Suprapubic skin (tissue), 4 donors: ENCODE measurements around the gene IL11RA. TPM values are rescaled to one million over a fixed set of nuclear protein-coding genes. Genes with fewer than 3 reads are reported as not detected.
A peak's percentile ranks its signal among the peaks of the same experiment; 100 is the strongest.

Experiments used
- DNase-seq, 2 donors: peaks; one replicate each; pipeline ENCODE4 v3.0.0-alpha.2; 2019; ENCODE audit warnings: low spot score in 2 of 2
- H3K27ac ChIP-seq: fragments of 200-600 bp; sonication (generic); one replicate; pipeline ENCODE4 v1.5.1; 2019
- H3K27me3 ChIP-seq: fragments of 200-600 bp; sonication (generic); one replicate; pipeline ENCODE4 v1.5.1; 2019
- H3K36me3 ChIP-seq: fragments of 200-600 bp; sonication (generic); one replicate; pipeline ENCODE4 v1.5.1; 2019
- H3K4me1 ChIP-seq: fragments of 200-600 bp; sonication (generic); one replicate; pipeline ENCODE4 v1.5.1; 2019
- H3K4me3 ChIP-seq: fragments of 200-600 bp; sonication (generic); one replicate; pipeline ENCODE4 v1.5.1; 2019; ENCODE audit warnings: mild to moderate bottlenecking
- H3K9me3 ChIP-seq: fragments of 200-600 bp; sonication (generic); one replicate; pipeline ENCODE4 v1.5.1; 2019
- EP300 ChIP-seq: sonication (generic); formaldehyde crosslinking; IDR thresholded peaks from one replicate; pipeline ENCODE4 v1.6.1; 2017; ENCODE audit warnings: antibody characterized with exemption
- POLR2A ChIP-seq, 2 donors: fragments of 450-650 bp; IDR thresholded peaks; one replicate each; pipeline ENCODE4 v1.6.1; 2017; ENCODE audit warnings: antibody characterized with exemption in 2 of 2, mild to moderate bottlenecking in 2 of 2, moderate library complexity in 2 of 2
- POLR2AphosphoS5 ChIP-seq, 3 donors: sonication (generic); formaldehyde crosslinking; IDR thresholded peaks; one replicate each; pipeline ENCODE4 v1.6.1; 2017; ENCODE audit warnings: antibody characterized with exemption in 3 of 3
- WGBS: methylation state at CpG from one replicate; pipeline ENCODE4 v1.1.5; 2018; 5-methylcytosine and 5-hydroxymethylcytosine counted together
- total RNA-seq, 4 donors: library from RNA; depleted of rRNA; stranded (reverse); fragments of >200 nt; gene quantifications; one replicate each; pipeline ENCODE4 v1.1.0, GENCODE V29; 2016
- TF ChIP-seq, protein P1 (sequence below), 2 donors: fragments of 200-600 bp in 1 of 2; fragments of 450-650 bp in 1 of 2; sonication (generic) in 1 of 2; IDR thresholded peaks; one replicate each; pipeline ENCODE4 v1.5.1; 2016 to 2019; ENCODE audit warnings: antibody characterized with exemption in 2 of 2, mild to moderate bottlenecking in 1 of 2, moderate library complexity in 1 of 2

IL11RA gene
- total RNA-seq, 4 donors from 2014 or later: 23.4 to 114 (median 39.3) TPM

- Histone ChIP-seq H3K4me1 (peaks cover 10% of the 10 kb centered on the region), H3K27ac (peak overlapping the region; percentile 73), H3K9me3 (no peaks in the 10 kb centered on the region), H3K4me3 (no peak overlapping the region), H3K36me3 (no peaks in the 10 kb centered on the region), H3K27me3 (no peaks in the 10 kb centered on the region)
- DNase-seq: no peak
- TF ChIP-seq POLR2A (IDR thresholded peaks at IDR 0.05): no peak
- no peak for TF ChIP-seq POLR2AphosphoS5 (IDR thresholded peaks at IDR 0.05)
- no peak for TF ChIP-seq EP300
- TF ChIP-seq, protein P1, sequence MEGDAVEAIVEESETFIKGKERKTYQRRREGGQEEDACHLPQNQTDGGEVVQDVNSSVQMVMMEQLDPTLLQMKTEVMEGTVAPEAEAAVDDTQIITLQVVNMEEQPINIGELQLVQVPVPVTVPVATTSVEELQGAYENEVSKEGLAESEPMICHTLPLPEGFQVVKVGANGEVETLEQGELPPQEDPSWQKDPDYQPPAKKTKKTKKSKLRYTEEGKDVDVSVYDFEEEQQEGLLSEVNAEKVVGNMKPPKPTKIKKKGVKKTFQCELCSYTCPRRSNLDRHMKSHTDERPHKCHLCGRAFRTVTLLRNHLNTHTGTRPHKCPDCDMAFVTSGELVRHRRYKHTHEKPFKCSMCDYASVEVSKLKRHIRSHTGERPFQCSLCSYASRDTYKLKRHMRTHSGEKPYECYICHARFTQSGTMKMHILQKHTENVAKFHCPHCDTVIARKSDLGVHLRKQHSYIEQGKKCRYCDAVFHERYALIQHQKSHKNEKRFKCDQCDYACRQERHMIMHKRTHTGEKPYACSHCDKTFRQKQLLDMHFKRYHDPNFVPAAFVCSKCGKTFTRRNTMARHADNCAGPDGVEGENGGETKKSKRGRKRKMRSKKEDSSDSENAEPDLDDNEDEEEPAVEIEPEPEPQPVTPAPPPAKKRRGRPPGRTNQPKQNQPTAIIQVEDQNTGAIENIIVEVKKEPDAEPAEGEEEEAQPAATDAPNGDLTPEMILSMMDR (IDR thresholded peaks at IDR 0.05): no peak
- WGBS: 61% methylated on average over 4 of the region's 4 CpGs
Measured at GRCh38 chr9:34685591-34685990, 33.6 kb downstream of the IL11RA start.

GRCh38 chr9:34686231-34686630 is 34.2 kb downstream of the IL11RA start:
- Histone ChIP-seq H3K36me3 (no peaks in the 10 kb centered on the region), H3K27me3 (no peaks in the 10 kb centered on the region), H3K9me3 (no peaks in the 10 kb centered on the region), H3K27ac (peak overlapping the region; percentile 73), H3K4me3 (no peak overlapping the region), H3K4me1 (peaks cover 14% of the 10 kb centered on the region)
- DNase-seq: no peak
- 71% methylated on average over 5 of the region's 5 CpGs for WGBS
- TF ChIP-seq POLR2AphosphoS5 (IDR thresholded peaks at IDR 0.05): no peak

DNA sequence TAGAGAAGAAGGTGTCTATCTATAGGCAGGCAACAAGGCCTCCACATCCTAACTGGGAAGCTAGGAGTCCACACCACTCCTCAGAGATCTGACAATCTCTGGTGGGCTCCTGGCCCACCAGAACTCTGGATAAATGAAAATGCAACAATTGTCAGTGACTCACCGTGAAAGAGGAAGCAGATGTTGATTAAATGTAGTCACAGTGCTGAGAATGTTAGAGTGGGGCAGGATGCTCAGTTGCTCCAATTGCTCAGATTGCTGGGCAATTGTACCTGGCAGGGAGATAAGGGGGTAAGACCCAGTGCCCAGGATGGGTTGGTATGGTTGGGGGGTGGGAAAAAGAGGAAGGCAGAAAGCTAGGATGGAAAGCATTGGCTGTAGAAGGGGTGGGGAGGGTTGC is 34.7 kb downstream of the IL11RA start:
- DNase-seq: no peak
- Histone ChIP-seq H3K9me3 (no peaks in the 10 kb centered on the region), H3K27ac (peak overlapping the region; percentile 31), H3K27me3 (no peaks in the 10 kb centered on the region), H3K4me3 (no peak overlapping the region), H3K36me3 (no peaks in the 10 kb centered on the region), H3K4me1 (peaks cover 14% of the 10 kb centered on the region)
- 36% methylated on average over 1 of the region's 1 CpG for WGBS
- TF ChIP-seq, protein P1 (IDR thresholded peaks at IDR 0.05): no peak
- TF ChIP-seq POLR2A (IDR thresholded peaks at IDR 0.05) (no peak), EP300 (no peak), POLR2AphosphoS5 (IDR thresholded peaks at IDR 0.05) (no peak)

GRCh38 chr9:34687276-34688030 is 35.5 kb downstream of the IL11RA start:
- DNase-seq: no peak
- TF ChIP-seq POLR2AphosphoS5 (IDR thresholded peaks at IDR 0.05): no peak
- no peak for TF ChIP-seq POLR2A (IDR thresholded peaks at IDR 0.05)
- TF ChIP-seq, protein P1 (IDR thresholded peaks at IDR 0.05): no peak
- no peak for TF ChIP-seq EP300
- WGBS: 73% methylated on average over 10 of the region's 10 CpGs
- Histone ChIP-seq H3K27ac (no peak overlapping the region), H3K4me3 (no peak overlapping the region), H3K27me3 (no peaks in the 10 kb centered on the region), H3K9me3 (no peaks in the 10 kb centered on the region), H3K36me3 (no peaks in the 10 kb centered on the region), H3K4me1 (peaks cover 14% of the 10 kb centered on the region)

GRCh38 chr9:34688329-34689115 is 36.5 kb downstream of the IL11RA start:
- Histone ChIP-seq H3K9me3 (no peaks in the 10 kb centered on the region), H3K36me3 (no peaks in the 10 kb centered on the region), H3K27ac (no peak overlapping the region), H3K4me3 (no peak overlapping the region), H3K4me1 (peaks cover 14% of the 10 kb centered on the region), H3K27me3 (no peaks in the 10 kb centered on the region)
- WGBS: 76% methylated on average over 5 of the region's 5 CpGs
- no peak for DNase-seq
- TF ChIP-seq, protein P1 (IDR thresholded peaks at IDR 0.05): no peak
- no peak for TF ChIP-seq EP300
- no peak for TF ChIP-seq POLR2A (IDR thresholded peaks at IDR 0.05)
- no peak for TF ChIP-seq POLR2AphosphoS5 (IDR thresholded peaks at IDR 0.05)
